A549 (cell line): ENCODE measurements around the gene TSPAN4. TPM values are rescaled to one million over a fixed set of nuclear protein-coding genes. Genes with fewer than 3 reads are reported as not detected.

Source experiments
- ATAC-seq, 2 experiments: fragments of 200-7000 bp in 1 of 2; fragments of >200 bp in 1 of 2; cut with Nextera tagmentation in 1 of 2; cut with Tn5 transposase in 1 of 2; 3 replicates each; pipeline versions ENCODE4 v1.8.0 to v1.9.1; 2018 to 2020; ENCODE audit warnings: mild to moderate bottlenecking in 1 of 2, moderate library complexity in 1 of 2
- CTCF ChIA-PET: fragments of 300-600 bp; sonication (Branson Sonifier 250); formaldehyde crosslinking; extraction: SDS; loops from one replicate; lab custom pipeline; 2021; ENCODE audit warnings: antibody characterized with exemption, inconsistent platforms; lab: Yijun Ruan, JAX
- POLR2A ChIA-PET: fragments of 350-600 bp; formaldehyde crosslinking; extraction: SDS; loops from one replicate; lab custom pipeline; 2021; ENCODE audit warnings: antibody characterized with exemption, inconsistent platforms; lab: Yijun Ruan, JAX
- DNase-seq, 2 experiments: peaks; one replicate each; pipeline versions ENCODE4 v3.0.0 to v3.0.0-alpha.2; 2011 to 2016; ENCODE audit warnings: low read depth in 1 of 2, low spot score in 1 of 2
- FAIRE-seq: peaks from 2 replicates; lab custom pipeline; 2011; peaks lifted over from hg19 to GRCh38; lab: Jason Lieb, UNC
- H3K27ac ChIP-seq, 2 experiments: fragments of >200 bp; sonication (Bioruptor Twin); formaldehyde crosslinking; 3 replicates each; pipeline ENCODE4 v1.5.1; 2016 to 2017
- H3K4me1 ChIP-seq: fragments of >200 bp; sonication (Bioruptor Twin); formaldehyde crosslinking; 3 replicates; pipeline ENCODE4 v1.6.1; 2016
- H3K4me2 ChIP-seq: fragments of >200 bp; sonication (Bioruptor Twin); formaldehyde crosslinking; 3 replicates; pipeline ENCODE4 v1.6.1; 2016
- H3K4me3 ChIP-seq: fragments of >200 bp; sonication (Bioruptor Twin); formaldehyde crosslinking; 3 replicates; pipeline ENCODE4 v1.5.1; 2016
- H3K9me3 ChIP-seq: fragments of >200 bp; sonication (Bioruptor Twin); formaldehyde crosslinking; 3 replicates; pipeline ENCODE4 v1.6.1; 2016
- CHD4 ChIP-seq: fragments of 200-600 bp; sonication (generic); IDR thresholded peaks from 2 replicates; pipeline ENCODE4 v1.6.1; 2016; ENCODE audit warnings: antibody characterized with exemption, mild to moderate bottlenecking, borderline replicate concordance
- E2F6 ChIP-seq: IDR thresholded peaks from 2 replicates; pipeline ENCODE4 v1.6.1; 2012; ENCODE audit warnings: low read depth, borderline replicate concordance
- EHMT2 ChIP-seq: fragments of 200-600 bp; sonication (generic); IDR thresholded peaks from 2 replicates; pipeline ENCODE4 v1.6.1; 2016; ENCODE audit warnings: antibody characterized with exemption, low read depth, mild to moderate bottlenecking, moderate library complexity
- EP300 ChIP-seq, 2 experiments: fragments of >200 bp; sonication (Bioruptor Twin); formaldehyde crosslinking; IDR thresholded peaks; 2 replicates in 1 of 2; 3 replicates in 1 of 2; pipeline ENCODE4 v1.6.1; 2016 to 2017
- GATA3 ChIP-seq: IDR thresholded peaks from 2 replicates; pipeline ENCODE4 v1.6.1; 2012; ENCODE audit warnings: borderline replicate concordance
- HMGXB4 ChIP-seq: fragments of 250-450 bp; sonication (Bioruptor Pico); IDR thresholded peaks from 2 replicates; pipeline ENCODE4 v1.5.0; 2021; ENCODE audit warnings: mild to moderate bottlenecking, moderate library complexity, borderline replicate concordance
- HOXB13 ChIP-seq: fragments of 250-450 bp; sonication (Bioruptor Pico); IDR thresholded peaks from 2 replicates; pipeline ENCODE4 v1.5.0; 2020; ENCODE audit warnings: low read depth, mild to moderate bottlenecking, moderate library complexity
- JUN ChIP-seq, 2 experiments: fragments of >200 bp; sonication (Bioruptor Twin); formaldehyde crosslinking; IDR thresholded peaks; 2 replicates in 1 of 2; 3 replicates in 1 of 2; pipeline ENCODE4 v1.6.1; 2016 to 2017
- KDM1A ChIP-seq: fragments of 200-600 bp; sonication (generic); IDR thresholded peaks from 2 replicates; pipeline ENCODE4 v1.6.1; 2016; ENCODE audit warnings: low read depth, mild to moderate bottlenecking
- MAFK ChIP-seq: fragments of 450-650 bp; IDR thresholded peaks from 2 replicates; pipeline ENCODE4 v1.6.1; 2014; ENCODE audit not compliant: partially characterized antibody
- MAZ ChIP-seq: fragments of 150-350 bp; IDR thresholded peaks from 2 replicates; pipeline ENCODE4 v1.6.1; 2014; ENCODE audit warnings: antibody characterized with exemption, low read depth, low read length, borderline replicate concordance
- PBX3 ChIP-seq: IDR thresholded peaks from 2 replicates; pipeline ENCODE4 v1.6.1; 2012
- POLR2A ChIP-seq: IDR thresholded peaks from 2 replicates; pipeline ENCODE4 v1.6.1; 2012; ENCODE audit warnings: mild to moderate bottlenecking, low read length
- WGBS: methylation state at CpG from one replicate; pipeline ENCODE4 v1.1.6; 2017; ENCODE audit errors: missing lambda C conversion rate; 5-methylcytosine and 5-hydroxymethylcytosine counted together
- polyA plus RNA-seq, 4 experiments: library from polyadenylated mRNA; depleted of rRNA in 3 of 4; stranded (reverse); fragments of >200 nt; fragmentation: RNase III in 1 of 4; extraction: RNeasy Plus Mini Kit Qiagen cat#74134 plus additional on column Dnase treatment in 1 of 4; gene quantifications; 2 replicates in 3 of 4; 3 replicates in 1 of 4; pipeline ENCODE4 v1.2.3, GENCODE V29; 2011 to 2017

The TSPAN4 gene
- polyA plus RNA-seq, 2 of the 4 experiments (the other 2 are of a cell fraction) = 83.5 to 145 TPM

- Histone ChIP-seq H3K9me3 (no peaks in the 10 kb centered on the region), H3K4me2 (peak overlapping the region; percentile 92), H3K4me3 (no peak overlapping the region), H3K27ac (peak overlapping the region; percentile 47 to 99), H3K4me1 (peaks cover 71% of the 10 kb centered on the region)
- no peak for ATAC-seq
- POLR2A ChIA-PET = interaction anchor here (1.6 to 3.4 kb wide), 2 partner anchors 17 to 28 kb away, joined by 6 to 16 read pairs; partner anchors contain the start of genes PNPLA2 and RPLP2
- TF ChIP-seq PBX3 (peak; percentile 35; the same call in 1 of the 2 replicates), KDM1A (no peak)
- DNase-seq = no peak
- CTCF ChIA-PET = interaction anchor here (3.7 kb wide), 1 partner anchor 12 kb away, joined by 21 read pairs; no protein-coding TSS in a partner anchor
- FAIRE-seq = no peak
- WGBS = 87% methylated on average over 2 of the region's 9 CpGs
Measured at GRCh38 chr11:836700-837099, 6.0 kb upstream of the TSPAN4 start.

GRCh38 chr11:837189-837989 is 5.3 kb upstream of the TSPAN4 start:
- WGBS = 78% methylated on average over 18 of the region's 22 CpGs
- FAIRE-seq (no peak), ATAC-seq (peak in 1 of 2 experiments; percentile 0; a peak in 1 of 6 replicates), DNase-seq (no peak)
- peak overlapping the region; percentile 47 to 99; a peak in 5 of 6 replicates for H3K27ac ChIP-seq
- H3K4me2 ChIP-seq = peak overlapping the region; percentile 92
- ChIA-PET CTCF (interaction anchor here (1.4 to 3.7 kb wide), 3 partner anchors 11 to 22 kb away, joined by 3 to 21 read pairs (median 4); no protein-coding TSS in a partner anchor), POLR2A (interaction anchor here (1.6 to 3.4 kb wide), 2 partner anchors 18 to 28 kb away, joined by 6 to 16 read pairs; partner anchors contain the start of genes PNPLA2 and RPLP2)
- TF ChIP-seq CHD4 (no peak), POLR2A (peak; percentile 28; the same call in 1 of the 2 replicates), MAFK (no peak), HMGXB4 (CRISPR knock-in tag) (no peak), HOXB13 (CRISPR knock-in tag) (no peak), MAZ (no peak), GATA3 (peak; percentile 4; the same call in 1 of the 2 replicates), E2F6 (no peak), EHMT2 (no peak), JUN (IDR thresholded peaks at IDR 0.05) (0 out of 5 replicates have a peak, but pooled peaks have one; percentile 6 to 28)
- no peaks in the 10 kb centered on the region for H3K9me3 ChIP-seq
- no peak overlapping the region for H3K4me3 ChIP-seq
- H3K4me1 ChIP-seq = peaks cover 66% of the 10 kb centered on the region

- no peak overlapping the region for H3K4me3 ChIP-seq
- H3K4me2 ChIP-seq = peak overlapping the region; percentile 92
- H3K4me1 ChIP-seq = peaks cover 66% of the 10 kb centered on the region
- 66% methylated on average over 8 of the region's 8 CpGs for WGBS
- FAIRE-seq (no peak), DNase-seq (no peak), ATAC-seq (no peak)
- no peaks in the 10 kb centered on the region for H3K9me3 ChIP-seq
- H3K27ac ChIP-seq = peak overlapping the region; percentile 61 to 99
- ChIA-PET POLR2A (interaction anchor here (3.4 kb wide), 1 partner anchor 18 kb away, joined by 16 read pairs; the partner anchor contains the start of gene PNPLA2), CTCF (interaction anchor here (1.4 to 3.7 kb wide), 3 partner anchors 10 to 22 kb away, joined by 3 to 21 read pairs (median 4); no protein-coding TSS in a partner anchor)
- TF ChIP-seq GATA3 = peak; percentile 2; the same call in 1 of the 2 replicates
- TF ChIP-seq EP300 (IDR thresholded peaks at IDR 0.05) = no peak
- peak in 1 of 2 experiments; percentile 27; a peak in 1 of 5 replicates for TF ChIP-seq JUN (IDR thresholded peaks at IDR 0.05)
Measured at GRCh38 chr11:837990-838307, 4.7 kb upstream of the TSPAN4 start.
